ENCODE measurements around the gene OPHN1.
"Not testable (repeated sequence)": the region's sequence is repeated elsewhere in the genome, so short reads cannot be mapped to it uniquely, and the experiment has no call there.

OPHN1 gene

GRCh38 chrX:68078801-68079200 lies 354.5 kb downstream of the OPHN1 start:
- not testable (repeated sequence) for H2AK5ac ChIP-seq (ENCODE audit: low read length); H3K23ac ChIP-seq (ENCODE audit: low read length); H2BK5ac ChIP-seq (ENCODE audit: low read length); H3K79me2 ChIP-seq (ENCODE audit: control insufficient read depth, insufficient read depth, low read length); H3K36me3 ChIP-seq (ENCODE audit: control insufficient read depth, insufficient read depth, low read length); H3K4ac ChIP-seq (ENCODE audit: low read depth, low read length); H4K5ac ChIP-seq (ENCODE audit: low read length); H3K9ac ChIP-seq (ENCODE audit: low read length); H2BK120ac ChIP-seq (ENCODE audit: low read depth, low read length); H2BK15ac ChIP-seq (replicated peaks; ENCODE audit: low read depth); H4K8ac ChIP-seq (ENCODE audit: low read depth, low read length); H3K27ac ChIP-seq (ENCODE audit: low read depth, low read length); H3K18ac ChIP-seq (ENCODE audit: low read length); H3K4me3 ChIP-seq (ENCODE audit: low read length); H3K4me2 ChIP-seq (ENCODE audit: low read length); H3K56ac ChIP-seq (ENCODE audit: low read length); DNase-seq; H3K27me3 ChIP-seq (ENCODE audit: insufficient read depth, low read length, poor library complexity); H3K79me1 ChIP-seq (ENCODE audit: low read length); H3K4me1 ChIP-seq (ENCODE audit: control insufficient read depth, low read depth, low read length)

GRCh38 chrX:68077378-68077777 lies 355.9 kb downstream of the OPHN1 start:
- H2BK15ac ChIP-seq (replicated peaks; ENCODE audit: low read depth), result no peak overlapping the region
- no peak overlapping the region for H3K4me3 ChIP-seq (ENCODE audit: low read length)
- H4K8ac ChIP-seq (ENCODE audit: low read depth, low read length), result no peak overlapping the region
- DNase-seq, result no peak
- no peak overlapping the region for H3K4ac ChIP-seq (ENCODE audit: low read depth, low read length)
- no peak overlapping the region for H3K4me2 ChIP-seq (ENCODE audit: low read length)
- no peak overlapping the region for H2BK5ac ChIP-seq (ENCODE audit: low read length)
- H2BK120ac ChIP-seq (ENCODE audit: low read depth, low read length), result no peak overlapping the region
- H3K9ac ChIP-seq (ENCODE audit: low read length), result no peak overlapping the region
- H3K18ac ChIP-seq (ENCODE audit: low read length), result no peak overlapping the region
- H3K79me2 ChIP-seq (ENCODE audit: control insufficient read depth, insufficient read depth, low read length), result no peaks in the 10 kb centered on the region
- H4K5ac ChIP-seq (ENCODE audit: low read length), result no peak overlapping the region
- H3K79me1 ChIP-seq (ENCODE audit: low read length), result no peaks in the 10 kb centered on the region
- no peak overlapping the region for H3K23ac ChIP-seq (ENCODE audit: low read length)
- no peaks in the 10 kb centered on the region for H3K4me1 ChIP-seq (ENCODE audit: control insufficient read depth, low read depth, low read length)
- H3K27me3 ChIP-seq (ENCODE audit: insufficient read depth, low read length, poor library complexity), result no peaks in the 10 kb centered on the region
- no peak overlapping the region for H3K27ac ChIP-seq (ENCODE audit: low read depth, low read length)
- H3K56ac ChIP-seq (ENCODE audit: low read length), result no peak overlapping the region
- H3K36me3 ChIP-seq (ENCODE audit: control insufficient read depth, insufficient read depth, low read length), result no peaks in the 10 kb centered on the region
- no peak overlapping the region for H2AK5ac ChIP-seq (ENCODE audit: low read length)

- no peak overlapping the region for H3K4ac ChIP-seq (ENCODE audit: low read depth, low read length)
These were observed 361.3 kb downstream of the OPHN1 start for GRCh38 chrX:68072041-68072440.

GRCh38 chrX:68070119-68070518 lies 363.2 kb downstream of the OPHN1 start:
- H3K4me1 ChIP-seq (ENCODE audit: control insufficient read depth, low read depth, low read length); H3K4me3 ChIP-seq (ENCODE audit: low read length); H4K5ac ChIP-seq (ENCODE audit: low read length); H2BK120ac ChIP-seq (ENCODE audit: low read depth, low read length); H3K23ac ChIP-seq (ENCODE audit: low read length); H3K27ac ChIP-seq (ENCODE audit: low read depth, low read length); H3K4ac ChIP-seq (ENCODE audit: low read depth, low read length); H3K27me3 ChIP-seq (ENCODE audit: insufficient read depth, low read length, poor library complexity); DNase-seq; H3K36me3 ChIP-seq (ENCODE audit: control insufficient read depth, insufficient read depth, low read length); H2BK5ac ChIP-seq (ENCODE audit: low read length); H3K56ac ChIP-seq (ENCODE audit: low read length); H3K79me1 ChIP-seq (ENCODE audit: low read length); H3K79me2 ChIP-seq (ENCODE audit: control insufficient read depth, insufficient read depth, low read length); H2BK15ac ChIP-seq (replicated peaks; ENCODE audit: low read depth); H3K18ac ChIP-seq (ENCODE audit: low read length); H3K9ac ChIP-seq (ENCODE audit: low read length); H2AK5ac ChIP-seq (ENCODE audit: low read length); H4K8ac ChIP-seq (ENCODE audit: low read depth, low read length); H3K4me2 ChIP-seq (ENCODE audit: low read length): not testable (repeated sequence)
- WGBS (ENCODE audit: extremely low coverage, insufficient coverage, low lambda C conversion rate), result no CpG with 5 or more reads among the region's 2 CpGs

More at GRCh38 chrX:68072041-68072440, 361.3 kb downstream of the OPHN1 start:
- H3K4me2 ChIP-seq (ENCODE audit: low read length), result no peak overlapping the region
- no peak overlapping the region for H2BK15ac ChIP-seq (replicated peaks; ENCODE audit: low read depth)
- no peak overlapping the region for H3K56ac ChIP-seq (ENCODE audit: low read length)
- H3K79me1 ChIP-seq (ENCODE audit: low read length), result no peaks in the 10 kb centered on the region
- H4K5ac ChIP-seq (ENCODE audit: low read length), result no peak overlapping the region
- H3K27ac ChIP-seq (ENCODE audit: low read depth, low read length), result no peak overlapping the region
- no peak overlapping the region for H3K4me3 ChIP-seq (ENCODE audit: low read length)
- no peak for DNase-seq
- no peak overlapping the region for H4K8ac ChIP-seq (ENCODE audit: low read depth, low read length)
- no peak overlapping the region for H3K9ac ChIP-seq (ENCODE audit: low read length)
- H3K27me3 ChIP-seq (ENCODE audit: insufficient read depth, low read length, poor library complexity), result no peaks in the 10 kb centered on the region
- H2AK5ac ChIP-seq (ENCODE audit: low read length), result no peak overlapping the region
- no peak overlapping the region for H2BK120ac ChIP-seq (ENCODE audit: low read depth, low read length)
- H3K23ac ChIP-seq (ENCODE audit: low read length), result no peak overlapping the region
- no peak overlapping the region for H2BK5ac ChIP-seq (ENCODE audit: low read length)
- no peaks in the 10 kb centered on the region for H3K36me3 ChIP-seq (ENCODE audit: control insufficient read depth, insufficient read depth, low read length)
- no peak overlapping the region for H3K18ac ChIP-seq (ENCODE audit: low read length)
- no peaks in the 10 kb centered on the region for H3K79me2 ChIP-seq (ENCODE audit: control insufficient read depth, insufficient read depth, low read length)
- H3K4me1 ChIP-seq (ENCODE audit: control insufficient read depth, low read depth, low read length), result no peaks in the 10 kb centered on the region

- no peak overlapping the region for H3K18ac ChIP-seq (ENCODE audit: low read length)
- H2BK5ac ChIP-seq (ENCODE audit: low read length), result no peak overlapping the region
- no peak overlapping the region for H4K5ac ChIP-seq (ENCODE audit: low read length)
- H2BK120ac ChIP-seq (ENCODE audit: low read depth, low read length), result no peak overlapping the region
- H3K4ac ChIP-seq (ENCODE audit: low read depth, low read length), result no peak overlapping the region
- H2AK5ac ChIP-seq (ENCODE audit: low read length), result no peak overlapping the region
- no peak overlapping the region for H3K9ac ChIP-seq (ENCODE audit: low read length)
- no peak overlapping the region for H2BK15ac ChIP-seq (replicated peaks; ENCODE audit: low read depth)
- DNase-seq, result no peak
- WGBS (ENCODE audit: extremely low coverage, insufficient coverage, low lambda C conversion rate), result no CpG with 5 or more reads among the region's 4 CpGs
- H3K27me3 ChIP-seq (ENCODE audit: insufficient read depth, low read length, poor library complexity), result no peaks in the 10 kb centered on the region
- no peaks in the 10 kb centered on the region for H3K79me1 ChIP-seq (ENCODE audit: low read length)
- no peak overlapping the region for H3K4me3 ChIP-seq (ENCODE audit: low read length)
- H3K27ac ChIP-seq (ENCODE audit: low read depth, low read length), result no peak overlapping the region
- no peak overlapping the region for H3K56ac ChIP-seq (ENCODE audit: low read length)
- no peaks in the 10 kb centered on the region for H3K79me2 ChIP-seq (ENCODE audit: control insufficient read depth, insufficient read depth, low read length)
- H3K4me2 ChIP-seq (ENCODE audit: low read length), result no peak overlapping the region
- H3K4me1 ChIP-seq (ENCODE audit: control insufficient read depth, low read depth, low read length), result no peaks in the 10 kb centered on the region
- H3K36me3 ChIP-seq (ENCODE audit: control insufficient read depth, insufficient read depth, low read length), result no peaks in the 10 kb centered on the region
- no peak overlapping the region for H4K8ac ChIP-seq (ENCODE audit: low read depth, low read length)
- H3K23ac ChIP-seq (ENCODE audit: low read length), result no peak overlapping the region
These were observed 372.1 kb downstream of the OPHN1 start for GRCh38 chrX:68061206-68061535.

- H2BK120ac ChIP-seq (ENCODE audit: low read depth, low read length), result no peak overlapping the region
- H3K23ac ChIP-seq (ENCODE audit: low read length), result no peak overlapping the region
- no peak overlapping the region for H3K4ac ChIP-seq (ENCODE audit: low read depth, low read length)
- H3K4me2 ChIP-seq (ENCODE audit: low read length), result no peak overlapping the region
- H3K79me1 ChIP-seq (ENCODE audit: low read length), result no peaks in the 10 kb centered on the region
- no peak for DNase-seq
- H2BK15ac ChIP-seq (replicated peaks; ENCODE audit: low read depth), result no peak overlapping the region
- H3K79me2 ChIP-seq (ENCODE audit: control insufficient read depth, insufficient read depth, low read length), result no peaks in the 10 kb centered on the region
- no peak overlapping the region for H2AK5ac ChIP-seq (ENCODE audit: low read length)
- H3K4me1 ChIP-seq (ENCODE audit: control insufficient read depth, low read depth, low read length), result no peaks in the 10 kb centered on the region
- no peak overlapping the region for H4K5ac ChIP-seq (ENCODE audit: low read length)
- no CpG with 5 or more reads among the region's 2 CpGs for WGBS (ENCODE audit: extremely low coverage, insufficient coverage, low lambda C conversion rate)
- H3K56ac ChIP-seq (ENCODE audit: low read length), result no peak overlapping the region
- H3K4me3 ChIP-seq (ENCODE audit: low read length), result no peak overlapping the region
- H3K9ac ChIP-seq (ENCODE audit: low read length), result no peak overlapping the region
- H2BK5ac ChIP-seq (ENCODE audit: low read length), result no peak overlapping the region
- H3K27me3 ChIP-seq (ENCODE audit: insufficient read depth, low read length, poor library complexity), result no peaks in the 10 kb centered on the region
- H3K18ac ChIP-seq (ENCODE audit: low read length), result no peak overlapping the region
- H4K8ac ChIP-seq (ENCODE audit: low read depth, low read length), result no peak overlapping the region
- no peak overlapping the region for H3K27ac ChIP-seq (ENCODE audit: low read depth, low read length)
- no peaks in the 10 kb centered on the region for H3K36me3 ChIP-seq (ENCODE audit: control insufficient read depth, insufficient read depth, low read length)
These were observed 372.6 kb downstream of the OPHN1 start for GRCh38 chrX:68060506-68061205.

Data from mesendoderm (in vitro differentiated cells).